ENCODE results near the gene FOXP1.
A peak's percentile ranks its signal among the peaks of the same experiment; 100 is the strongest.

The FOXP1 gene

GRCh38 chr3:71180524-71180923 is 403.0 kb downstream of the FOXP1 start:
- H3K4me3 ChIP-seq (ENCODE audit: low read length in 2 of 2), result no peak overlapping the region

GRCh38 chr3:71177375-71177774 is 406.2 kb downstream of the FOXP1 start:
- Histone ChIP-seq H3K27me3 (ENCODE audit: control insufficient read depth in 2 of 2, insufficient read depth in 2 of 2, low read length in 2 of 2) (no peaks in the 10 kb centered on the region), H3K36me3 (ENCODE audit: control insufficient read depth in 2 of 2, insufficient read depth in 2 of 2, low read length in 2 of 2) (no peaks in the 10 kb centered on the region), H3K9me3 (ENCODE audit: control insufficient read depth in 2 of 2, low read length in 2 of 2) (no peaks in the 10 kb centered on the region), H3K9ac (ENCODE audit: low read depth in 1 of 2, low read length in 2 of 2) (no peak overlapping the region), H3K4me3 (ENCODE audit: low read length in 2 of 2) (no peak overlapping the region), H3K27ac (ENCODE audit: low read depth in 2 of 2, low read length in 2 of 2) (no peak overlapping the region), H3K4me1 (ENCODE audit: control insufficient read depth in 2 of 2, insufficient read depth in 2 of 2, low read length in 2 of 2) (no peaks in the 10 kb centered on the region)

More at GRCh38 chr3:71180524-71180923, 403.0 kb downstream of the FOXP1 start:
- peaks cover 0 to 2% of the 10 kb centered on the region in 2 donors for H3K4me1 ChIP-seq (ENCODE audit: control insufficient read depth in 2 of 2, insufficient read depth in 2 of 2, low read length in 2 of 2)
- H3K9ac ChIP-seq (ENCODE audit: low read depth in 1 of 2, low read length in 2 of 2), result no peak overlapping the region
- H3K27ac ChIP-seq (ENCODE audit: low read depth in 2 of 2, low read length in 2 of 2), result no peak overlapping the region
- peaks cover 0 to 3% of the 10 kb centered on the region in 2 donors for H3K36me3 ChIP-seq (ENCODE audit: control insufficient read depth in 2 of 2, insufficient read depth in 2 of 2, low read length in 2 of 2)
- no peaks in the 10 kb centered on the region for H3K9me3 ChIP-seq (ENCODE audit: control insufficient read depth in 2 of 2, low read length in 2 of 2)
- H3K27me3 ChIP-seq (ENCODE audit: control insufficient read depth in 2 of 2, insufficient read depth in 2 of 2, low read length in 2 of 2), result no peaks in the 10 kb centered on the region

GRCh38 chr3:71176366-71176765 is 407.2 kb downstream of the FOXP1 start:
- Histone ChIP-seq H3K4me3 (ENCODE audit: low read length in 2 of 2) (no peak overlapping the region), H3K9me3 (ENCODE audit: control insufficient read depth in 2 of 2, low read length in 2 of 2) (no peaks in the 10 kb centered on the region), H3K9ac (ENCODE audit: low read depth in 1 of 2, low read length in 2 of 2) (no peak overlapping the region), H3K36me3 (ENCODE audit: control insufficient read depth in 2 of 2, insufficient read depth in 2 of 2, low read length in 2 of 2) (no peaks in the 10 kb centered on the region), H3K27ac (ENCODE audit: low read depth in 2 of 2, low read length in 2 of 2) (no peak overlapping the region), H3K27me3 (ENCODE audit: control insufficient read depth in 2 of 2, insufficient read depth in 2 of 2, low read length in 2 of 2) (no peaks in the 10 kb centered on the region), H3K4me1 (ENCODE audit: control insufficient read depth in 2 of 2, insufficient read depth in 2 of 2, low read length in 2 of 2) (no peaks in the 10 kb centered on the region)

- Histone ChIP-seq H3K36me3 (ENCODE audit: control insufficient read depth in 2 of 2, insufficient read depth in 2 of 2, low read length in 2 of 2) (no peaks in the 10 kb centered on the region), H3K27ac (ENCODE audit: low read depth in 2 of 2, low read length in 2 of 2) (no peak overlapping the region), H3K4me3 (ENCODE audit: low read length in 2 of 2) (no peak overlapping the region), H3K4me1 (ENCODE audit: control insufficient read depth in 2 of 2, insufficient read depth in 2 of 2, low read length in 2 of 2) (no peaks in the 10 kb centered on the region), H3K9me3 (ENCODE audit: control insufficient read depth in 2 of 2, low read length in 2 of 2) (no peaks in the 10 kb centered on the region), H3K9ac (ENCODE audit: low read depth in 1 of 2, low read length in 2 of 2) (no peak overlapping the region), H3K27me3 (ENCODE audit: control insufficient read depth in 2 of 2, insufficient read depth in 2 of 2, low read length in 2 of 2) (no peaks in the 10 kb centered on the region)
Observed at GRCh38 chr3:71175691-71176365, 407.7 kb downstream of the FOXP1 start.

GRCh38 chr3:71172951-71173350 is 410.6 kb downstream of the FOXP1 start:
- H3K36me3 ChIP-seq (ENCODE audit: control insufficient read depth in 2 of 2, insufficient read depth in 2 of 2, low read length in 2 of 2), result no peaks in the 10 kb centered on the region
- H3K27me3 ChIP-seq (ENCODE audit: control insufficient read depth in 2 of 2, insufficient read depth in 2 of 2, low read length in 2 of 2), result no peaks in the 10 kb centered on the region
- H3K27ac ChIP-seq (ENCODE audit: low read depth in 2 of 2, low read length in 2 of 2), result no peak overlapping the region
- no peaks in the 10 kb centered on the region for H3K4me1 ChIP-seq (ENCODE audit: control insufficient read depth in 2 of 2, insufficient read depth in 2 of 2, low read length in 2 of 2)
- H3K9ac ChIP-seq (ENCODE audit: low read depth in 1 of 2, low read length in 2 of 2), result no peak overlapping the region
- H3K9me3 ChIP-seq (ENCODE audit: control insufficient read depth in 2 of 2, low read length in 2 of 2), result no peaks in the 10 kb centered on the region
- no peak overlapping the region for H3K4me3 ChIP-seq (ENCODE audit: low read length in 2 of 2)

- H3K4me3 ChIP-seq (ENCODE audit: low read length in 2 of 2), result no peak overlapping the region
- no peaks in the 10 kb centered on the region for H3K36me3 ChIP-seq (ENCODE audit: control insufficient read depth in 2 of 2, insufficient read depth in 2 of 2, low read length in 2 of 2)
- H3K4me1 ChIP-seq (ENCODE audit: control insufficient read depth in 2 of 2, insufficient read depth in 2 of 2, low read length in 2 of 2), result no peaks in the 10 kb centered on the region
- no peak overlapping the region for H3K27ac ChIP-seq (ENCODE audit: low read depth in 2 of 2, low read length in 2 of 2)
- no peak overlapping the region for H3K9ac ChIP-seq (ENCODE audit: low read depth in 1 of 2, low read length in 2 of 2)
- no peaks in the 10 kb centered on the region for H3K27me3 ChIP-seq (ENCODE audit: control insufficient read depth in 2 of 2, insufficient read depth in 2 of 2, low read length in 2 of 2)
- H3K9me3 ChIP-seq (ENCODE audit: control insufficient read depth in 2 of 2, low read length in 2 of 2), result no peaks in the 10 kb centered on the region
Observed at GRCh38 chr3:71172189-71172588, 411.3 kb downstream of the FOXP1 start.

GRCh38 chr3:71171247-71171646 is 412.3 kb downstream of the FOXP1 start:
- peaks cover 0 to 4% of the 10 kb centered on the region in 2 donors for H3K36me3 ChIP-seq (ENCODE audit: control insufficient read depth in 2 of 2, insufficient read depth in 2 of 2, low read length in 2 of 2)
- no peaks in the 10 kb centered on the region for H3K4me1 ChIP-seq (ENCODE audit: control insufficient read depth in 2 of 2, insufficient read depth in 2 of 2, low read length in 2 of 2)
- no peak overlapping the region for H3K27ac ChIP-seq (ENCODE audit: low read depth in 2 of 2, low read length in 2 of 2)
- no peak overlapping the region for H3K4me3 ChIP-seq (ENCODE audit: low read length in 2 of 2)
- H3K9ac ChIP-seq (ENCODE audit: low read depth in 1 of 2, low read length in 2 of 2), result no peak overlapping the region
- H3K27me3 ChIP-seq (ENCODE audit: control insufficient read depth in 2 of 2, insufficient read depth in 2 of 2, low read length in 2 of 2), result no peaks in the 10 kb centered on the region
- H3K9me3 ChIP-seq (ENCODE audit: control insufficient read depth in 2 of 2, low read length in 2 of 2), result no peaks in the 10 kb centered on the region

GRCh38 chr3:71168880-71169411 is 414.6 kb downstream of the FOXP1 start:
- Histone ChIP-seq H3K9ac (ENCODE audit: low read depth in 1 of 2, low read length in 2 of 2) (no peak overlapping the region), H3K4me3 (ENCODE audit: low read length in 2 of 2) (no peak overlapping the region)

GRCh38 chr3:71168121-71168721 is 415.3 kb downstream of the FOXP1 start:
- H3K4me1 ChIP-seq (ENCODE audit: control insufficient read depth in 2 of 2, insufficient read depth in 2 of 2, low read length in 2 of 2), result peaks cover 0 to 6% of the 10 kb centered on the region in 2 donors
- H3K9me3 ChIP-seq (ENCODE audit: control insufficient read depth in 2 of 2, low read length in 2 of 2), result no peaks in the 10 kb centered on the region
- no peak overlapping the region for H3K4me3 ChIP-seq (ENCODE audit: low read length in 2 of 2)
- peaks cover 0 to 4% of the 10 kb centered on the region in 2 donors for H3K36me3 ChIP-seq (ENCODE audit: control insufficient read depth in 2 of 2, insufficient read depth in 2 of 2, low read length in 2 of 2)
- peak overlapping the region in 1 of 2 donors; percentile 34 for H3K9ac ChIP-seq (ENCODE audit: low read depth in 1 of 2, low read length in 2 of 2)
- H3K27me3 ChIP-seq (ENCODE audit: control insufficient read depth in 2 of 2, insufficient read depth in 2 of 2, low read length in 2 of 2), result no peaks in the 10 kb centered on the region
- H3K27ac ChIP-seq (ENCODE audit: low read depth in 2 of 2, low read length in 2 of 2), result peak overlapping the region; percentile 21 to 46

More at GRCh38 chr3:71168880-71169411, 414.6 kb downstream of the FOXP1 start:
- Histone ChIP-seq H3K27me3 (ENCODE audit: control insufficient read depth in 2 of 2, insufficient read depth in 2 of 2, low read length in 2 of 2) (no peaks in the 10 kb centered on the region), H3K27ac (ENCODE audit: low read depth in 2 of 2, low read length in 2 of 2) (peak overlapping the region in 1 of 2 donors; percentile 32), H3K4me1 (ENCODE audit: control insufficient read depth in 2 of 2, insufficient read depth in 2 of 2, low read length in 2 of 2) (no peaks in the 10 kb centered on the region), H3K36me3 (ENCODE audit: control insufficient read depth in 2 of 2, insufficient read depth in 2 of 2, low read length in 2 of 2) (peaks cover 0 to 4% of the 10 kb centered on the region in 2 donors), H3K9me3 (ENCODE audit: control insufficient read depth in 2 of 2, low read length in 2 of 2) (no peaks in the 10 kb centered on the region)

Data from mucosa of rectum (tissue), 2 donors.